WTC11 (cell line): ENCODE results near the gene DUSP5. TPM values are rescaled to one million over a fixed set of nuclear protein-coding genes. Genes with fewer than 3 reads are reported as not detected.

Source experiments
- ATAC-seq: fragments of 200-7000 bp; cut with Tn5 transposase; 2 replicates; pipeline ENCODE4 v1.10.0; 2021; ENCODE audit warnings: mild to moderate bottlenecking, moderate library complexity
- CTCF ChIA-PET: fragments of 300-600 bp; sonication (Branson Sonifier 250); formaldehyde crosslinking; loops from one replicate; lab custom pipeline; 2021; ENCODE audit warnings: antibody characterized with exemption; lab: Charles Lee
- POLR2A ChIA-PET: fragments of 350-600 bp; sonication (Branson Sonifier 250); formaldehyde crosslinking; loops from one replicate; lab custom pipeline; 2021; ENCODE audit warnings: antibody characterized with exemption; lab: Charles Lee
- DNase-seq: peaks from one replicate; pipeline ENCODE4 v3.0.0; 2021; ENCODE audit warnings: low spot score
- H3K27ac Mint-ChIP-seq: 2 replicates; pipeline ENCODE4 v1.8.0; 2021; ENCODE audit warnings: mixed read lengths
- H3K27me3 Mint-ChIP-seq: 2 replicates; pipeline ENCODE4 v1.8.0; 2021; ENCODE audit warnings: low read depth, mild to moderate bottlenecking, moderate library complexity, mixed read lengths
- H3K36me3 Mint-ChIP-seq: 2 replicates; pipeline ENCODE4 v1.8.0; 2021; ENCODE audit warnings: mixed read lengths
- H3K4me1 Mint-ChIP-seq: 2 replicates; pipeline ENCODE4 v1.8.0; 2022; ENCODE audit warnings: mixed read lengths
- H3K4me3 Mint-ChIP-seq: 2 replicates; pipeline ENCODE4 v1.8.0; 2021; ENCODE audit warnings: mild to moderate bottlenecking, moderate library complexity, mixed read lengths
- H3K9me3 Mint-ChIP-seq: 2 replicates; pipeline ENCODE4 v1.8.0; 2021; ENCODE audit warnings: mixed read lengths
- CREB1 ChIP-seq: sonication (generic); formaldehyde crosslinking; IDR thresholded peaks from 2 replicates; pipeline ENCODE4 v1.8.0; 2023; ENCODE audit warnings: mild to moderate bottlenecking, missing genetic modification reagents
- CREM ChIP-seq: sonication (generic); formaldehyde crosslinking; IDR thresholded peaks from 2 replicates; pipeline ENCODE4 v1.8.1; 2022; ENCODE audit warnings: mild to moderate bottlenecking, missing genetic modification reagents, moderate library complexity
- GRHL2 ChIP-seq: fragments of 250-450 bp; sonication (Bioruptor Pico); IDR thresholded peaks from 2 replicates; pipeline ENCODE4 v1.8.0; 2022; ENCODE audit warnings: mild to moderate bottlenecking, moderate library complexity; ENCODE audit not compliant: insufficient replicate concordance, severe bottlenecking
- NR2C2 ChIP-seq: sonication (generic); formaldehyde crosslinking; IDR thresholded peaks from 2 replicates; pipeline ENCODE4 v1.8.0; 2022; ENCODE audit warnings: mild to moderate bottlenecking, missing genetic modification reagents
- SMAD4 ChIP-seq: sonication (generic); formaldehyde crosslinking; IDR thresholded peaks from 2 replicates; pipeline ENCODE4 v1.8.0; 2022; ENCODE audit warnings: mild to moderate bottlenecking, missing genetic modification reagents
- TEAD1 ChIP-seq: sonication (generic); formaldehyde crosslinking; IDR thresholded peaks from 2 replicates; pipeline ENCODE4 v1.8.0; 2022; ENCODE audit warnings: mild to moderate bottlenecking, missing genetic modification reagents
- ZBTB21 ChIP-seq: sonication (generic); formaldehyde crosslinking; IDR thresholded peaks from 2 replicates; pipeline ENCODE4 v1.8.1; 2023; ENCODE audit warnings: mild to moderate bottlenecking, missing genetic modification reagents, borderline replicate concordance
- ZNF138 ChIP-seq: sonication (generic); formaldehyde crosslinking; conservative IDR thresholded peaks from 2 replicates; pipeline ENCODE4 v1.8.1; 2022; ENCODE audit warnings: mild to moderate bottlenecking, moderate library complexity, missing genetic modification reagents
- ZNF232 ChIP-seq: sonication (generic); formaldehyde crosslinking; IDR thresholded peaks from 2 replicates; pipeline ENCODE4 v1.8.0; 2022; ENCODE audit warnings: mild to moderate bottlenecking, missing genetic modification reagents
- ZNF423 ChIP-seq: fragments of 250-450 bp; sonication (Bioruptor Pico); IDR thresholded peaks from 2 replicates; pipeline ENCODE4 v2.1.2; 2022; ENCODE audit warnings: mild to moderate bottlenecking, moderate library complexity
- ZNF671 ChIP-seq: fragments of 250-450 bp; sonication (Bioruptor Pico); IDR thresholded peaks from 2 replicates; pipeline ENCODE4 v1.8.0; 2021; ENCODE audit warnings: mild to moderate bottlenecking
- total RNA-seq: library from RNA; stranded (reverse); gene quantifications from 3 replicates; pipeline ENCODE4 v1.2.3, GENCODE V29; 2021
- TF ChIP-seq, protein P1 (sequence below): fragments of 250-450 bp; sonication (Bioruptor Pico); IDR thresholded peaks from 2 replicates; pipeline ENCODE4 v1.9.0; 2021; ENCODE audit warnings: mild to moderate bottlenecking
- TF ChIP-seq, protein P2 (sequence below): sonication (generic); formaldehyde crosslinking; IDR thresholded peaks from 2 replicates; pipeline ENCODE4 v1.8.1; 2023; ENCODE audit warnings: mild to moderate bottlenecking, missing genetic modification reagents, moderate library complexity
- TF ChIP-seq, protein P3 (sequence below): sonication (generic); formaldehyde crosslinking; IDR thresholded peaks from 2 replicates; pipeline ENCODE4 v1.8.0; 2022; ENCODE audit warnings: missing genetic modification reagents
- TF ChIP-seq, protein P4 (sequence below): sonication (generic); formaldehyde crosslinking; IDR thresholded peaks from 2 replicates; pipeline ENCODE4 v1.8.0; 2022; ENCODE audit warnings: mild to moderate bottlenecking, missing genetic modification reagents
- TF ChIP-seq, protein P5 (sequence below): sonication (generic); formaldehyde crosslinking; IDR thresholded peaks from 2 replicates; pipeline ENCODE4 v1.8.0; 2023; ENCODE audit warnings: missing genetic modification reagents
- TF ChIP-seq, protein P6 (sequence below): fragments of 200-600 bp; IDR thresholded peaks from 2 replicates; pipeline ENCODE4 v1.8.0; 2022; ENCODE audit warnings: antibody characterized with exemption
- TF ChIP-seq, protein P7 (sequence below): sonication (generic); formaldehyde crosslinking; IDR thresholded peaks from 2 replicates; pipeline ENCODE4 v1.8.0; 2022; ENCODE audit warnings: mild to moderate bottlenecking, missing genetic modification reagents
- TF ChIP-seq, protein P8 (sequence below): fragments of 250-450 bp; sonication (Bioruptor Pico); IDR thresholded peaks from 2 replicates; pipeline ENCODE4 v1.9.0; 2021; ENCODE audit warnings: mild to moderate bottlenecking, borderline replicate concordance

The DUSP5 gene
- total RNA-seq, 1 experiment from 2014 or later: 55.1 TPM

DNA sequence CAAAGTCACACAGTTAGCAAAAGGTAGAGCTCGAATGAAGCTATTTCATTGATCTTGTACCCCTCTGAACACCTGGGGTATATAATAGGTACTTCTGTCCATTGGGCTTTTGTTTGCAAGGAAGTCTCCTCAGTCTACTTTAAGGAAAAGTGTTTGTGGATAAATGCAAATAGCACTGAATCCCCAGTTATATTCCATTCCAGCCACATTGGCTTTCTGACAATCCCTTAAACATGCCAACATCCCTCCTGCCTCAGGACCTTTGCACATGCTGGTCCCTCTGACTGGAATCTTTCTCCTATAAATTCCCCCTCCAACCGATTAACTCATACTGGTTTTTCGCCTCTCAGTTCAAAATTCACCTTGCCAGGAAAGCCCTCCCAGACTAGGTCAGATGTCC is 17.1 kb downstream of the DUSP5 start (continued):
- TF ChIP-seq, protein P1, sequence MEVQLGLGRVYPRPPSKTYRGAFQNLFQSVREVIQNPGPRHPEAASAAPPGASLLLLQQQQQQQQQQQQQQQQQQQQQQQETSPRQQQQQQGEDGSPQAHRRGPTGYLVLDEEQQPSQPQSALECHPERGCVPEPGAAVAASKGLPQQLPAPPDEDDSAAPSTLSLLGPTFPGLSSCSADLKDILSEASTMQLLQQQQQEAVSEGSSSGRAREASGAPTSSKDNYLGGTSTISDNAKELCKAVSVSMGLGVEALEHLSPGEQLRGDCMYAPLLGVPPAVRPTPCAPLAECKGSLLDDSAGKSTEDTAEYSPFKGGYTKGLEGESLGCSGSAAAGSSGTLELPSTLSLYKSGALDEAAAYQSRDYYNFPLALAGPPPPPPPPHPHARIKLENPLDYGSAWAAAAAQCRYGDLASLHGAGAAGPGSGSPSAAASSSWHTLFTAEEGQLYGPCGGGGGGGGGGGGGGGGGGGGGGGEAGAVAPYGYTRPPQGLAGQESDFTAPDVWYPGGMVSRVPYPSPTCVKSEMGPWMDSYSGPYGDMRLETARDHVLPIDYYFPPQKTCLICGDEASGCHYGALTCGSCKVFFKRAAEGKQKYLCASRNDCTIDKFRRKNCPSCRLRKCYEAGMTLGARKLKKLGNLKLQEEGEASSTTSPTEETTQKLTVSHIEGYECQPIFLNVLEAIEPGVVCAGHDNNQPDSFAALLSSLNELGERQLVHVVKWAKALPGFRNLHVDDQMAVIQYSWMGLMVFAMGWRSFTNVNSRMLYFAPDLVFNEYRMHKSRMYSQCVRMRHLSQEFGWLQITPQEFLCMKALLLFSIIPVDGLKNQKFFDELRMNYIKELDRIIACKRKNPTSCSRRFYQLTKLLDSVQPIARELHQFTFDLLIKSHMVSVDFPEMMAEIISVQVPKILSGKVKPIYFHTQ (CRISPR knock-in tag): no peak
- TF ChIP-seq, protein P2, sequence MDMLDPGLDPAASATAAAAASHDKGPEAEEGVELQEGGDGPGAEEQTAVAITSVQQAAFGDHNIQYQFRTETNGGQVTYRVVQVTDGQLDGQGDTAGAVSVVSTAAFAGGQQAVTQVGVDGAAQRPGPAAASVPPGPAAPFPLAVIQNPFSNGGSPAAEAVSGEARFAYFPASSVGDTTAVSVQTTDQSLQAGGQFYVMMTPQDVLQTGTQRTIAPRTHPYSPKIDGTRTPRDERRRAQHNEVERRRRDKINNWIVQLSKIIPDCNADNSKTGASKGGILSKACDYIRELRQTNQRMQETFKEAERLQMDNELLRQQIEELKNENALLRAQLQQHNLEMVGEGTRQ: no peak
- no peak for TF ChIP-seq TEAD1 (CRISPR knock-in tag)
- TF ChIP-seq ZNF671 (CRISPR knock-in tag): no peak
- no peak for TF ChIP-seq NR2C2 (CRISPR knock-in tag)
- TF ChIP-seq, protein P3, sequence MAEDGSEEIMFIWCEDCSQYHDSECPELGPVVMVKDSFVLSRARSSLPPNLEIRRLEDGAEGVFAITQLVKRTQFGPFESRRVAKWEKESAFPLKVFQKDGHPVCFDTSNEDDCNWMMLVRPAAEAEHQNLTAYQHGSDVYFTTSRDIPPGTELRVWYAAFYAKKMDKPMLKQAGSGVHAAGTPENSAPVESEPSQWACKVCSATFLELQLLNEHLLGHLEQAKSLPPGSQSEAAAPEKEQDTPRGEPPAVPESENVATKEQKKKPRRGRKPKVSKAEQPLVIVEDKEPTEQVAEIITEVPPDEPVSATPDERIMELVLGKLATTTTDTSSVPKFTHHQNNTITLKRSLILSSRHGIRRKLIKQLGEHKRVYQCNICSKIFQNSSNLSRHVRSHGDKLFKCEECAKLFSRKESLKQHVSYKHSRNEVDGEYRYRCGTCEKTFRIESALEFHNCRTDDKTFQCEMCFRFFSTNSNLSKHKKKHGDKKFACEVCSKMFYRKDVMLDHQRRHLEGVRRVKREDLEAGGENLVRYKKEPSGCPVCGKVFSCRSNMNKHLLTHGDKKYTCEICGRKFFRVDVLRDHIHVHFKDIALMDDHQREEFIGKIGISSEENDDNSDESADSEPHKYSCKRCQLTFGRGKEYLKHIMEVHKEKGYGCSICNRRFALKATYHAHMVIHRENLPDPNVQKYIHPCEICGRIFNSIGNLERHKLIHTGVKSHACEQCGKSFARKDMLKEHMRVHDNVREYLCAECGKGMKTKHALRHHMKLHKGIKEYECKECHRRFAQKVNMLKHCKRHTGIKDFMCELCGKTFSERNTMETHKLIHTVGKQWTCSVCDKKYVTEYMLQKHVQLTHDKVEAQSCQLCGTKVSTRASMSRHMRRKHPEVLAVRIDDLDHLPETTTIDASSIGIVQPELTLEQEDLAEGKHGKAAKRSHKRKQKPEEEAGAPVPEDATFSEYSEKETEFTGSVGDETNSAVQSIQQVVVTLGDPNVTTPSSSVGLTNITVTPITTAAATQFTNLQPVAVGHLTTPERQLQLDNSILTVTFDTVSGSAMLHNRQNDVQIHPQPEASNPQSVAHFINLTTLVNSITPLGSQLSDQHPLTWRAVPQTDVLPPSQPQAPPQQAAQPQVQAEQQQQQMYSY (CRISPR knock-in tag): no peak
- no peak for TF ChIP-seq GRHL2 (CRISPR knock-in tag)
- TF ChIP-seq, protein P4, sequence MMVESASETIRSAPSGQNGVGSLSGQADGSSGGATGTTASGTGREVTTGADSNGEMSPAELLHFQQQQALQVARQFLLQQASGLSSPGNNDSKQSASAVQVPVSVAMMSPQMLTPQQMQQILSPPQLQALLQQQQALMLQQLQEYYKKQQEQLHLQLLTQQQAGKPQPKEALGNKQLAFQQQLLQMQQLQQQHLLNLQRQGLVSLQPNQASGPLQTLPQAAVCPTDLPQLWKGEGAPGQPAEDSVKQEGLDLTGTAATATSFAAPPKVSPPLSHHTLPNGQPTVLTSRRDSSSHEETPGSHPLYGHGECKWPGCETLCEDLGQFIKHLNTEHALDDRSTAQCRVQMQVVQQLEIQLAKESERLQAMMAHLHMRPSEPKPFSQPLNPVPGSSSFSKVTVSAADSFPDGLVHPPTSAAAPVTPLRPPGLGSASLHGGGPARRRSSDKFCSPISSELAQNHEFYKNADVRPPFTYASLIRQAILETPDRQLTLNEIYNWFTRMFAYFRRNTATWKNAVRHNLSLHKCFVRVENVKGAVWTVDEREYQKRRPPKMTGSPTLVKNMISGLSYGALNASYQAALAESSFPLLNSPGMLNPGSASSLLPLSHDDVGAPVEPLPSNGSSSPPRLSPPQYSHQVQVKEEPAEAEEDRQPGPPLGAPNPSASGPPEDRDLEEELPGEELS (CRISPR knock-in tag): no peak
- no peak for TF ChIP-seq CREM (CRISPR knock-in tag)
- TF ChIP-seq, protein P5, sequence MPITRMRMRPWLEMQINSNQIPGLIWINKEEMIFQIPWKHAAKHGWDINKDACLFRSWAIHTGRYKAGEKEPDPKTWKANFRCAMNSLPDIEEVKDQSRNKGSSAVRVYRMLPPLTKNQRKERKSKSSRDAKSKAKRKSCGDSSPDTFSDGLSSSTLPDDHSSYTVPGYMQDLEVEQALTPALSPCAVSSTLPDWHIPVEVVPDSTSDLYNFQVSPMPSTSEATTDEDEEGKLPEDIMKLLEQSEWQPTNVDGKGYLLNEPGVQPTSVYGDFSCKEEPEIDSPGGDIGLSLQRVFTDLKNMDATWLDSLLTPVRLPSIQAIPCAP (CRISPR knock-in tag): no peak
- TF ChIP-seq SMAD4: no peak
- TF ChIP-seq, protein P6, sequence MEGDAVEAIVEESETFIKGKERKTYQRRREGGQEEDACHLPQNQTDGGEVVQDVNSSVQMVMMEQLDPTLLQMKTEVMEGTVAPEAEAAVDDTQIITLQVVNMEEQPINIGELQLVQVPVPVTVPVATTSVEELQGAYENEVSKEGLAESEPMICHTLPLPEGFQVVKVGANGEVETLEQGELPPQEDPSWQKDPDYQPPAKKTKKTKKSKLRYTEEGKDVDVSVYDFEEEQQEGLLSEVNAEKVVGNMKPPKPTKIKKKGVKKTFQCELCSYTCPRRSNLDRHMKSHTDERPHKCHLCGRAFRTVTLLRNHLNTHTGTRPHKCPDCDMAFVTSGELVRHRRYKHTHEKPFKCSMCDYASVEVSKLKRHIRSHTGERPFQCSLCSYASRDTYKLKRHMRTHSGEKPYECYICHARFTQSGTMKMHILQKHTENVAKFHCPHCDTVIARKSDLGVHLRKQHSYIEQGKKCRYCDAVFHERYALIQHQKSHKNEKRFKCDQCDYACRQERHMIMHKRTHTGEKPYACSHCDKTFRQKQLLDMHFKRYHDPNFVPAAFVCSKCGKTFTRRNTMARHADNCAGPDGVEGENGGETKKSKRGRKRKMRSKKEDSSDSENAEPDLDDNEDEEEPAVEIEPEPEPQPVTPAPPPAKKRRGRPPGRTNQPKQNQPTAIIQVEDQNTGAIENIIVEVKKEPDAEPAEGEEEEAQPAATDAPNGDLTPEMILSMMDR: no peak
- no peak for TF ChIP-seq ZNF232 (CRISPR knock-in tag)
- no peak for TF ChIP-seq ZBTB21
- TF ChIP-seq, all 79 proteins: peak for 0

DNA sequence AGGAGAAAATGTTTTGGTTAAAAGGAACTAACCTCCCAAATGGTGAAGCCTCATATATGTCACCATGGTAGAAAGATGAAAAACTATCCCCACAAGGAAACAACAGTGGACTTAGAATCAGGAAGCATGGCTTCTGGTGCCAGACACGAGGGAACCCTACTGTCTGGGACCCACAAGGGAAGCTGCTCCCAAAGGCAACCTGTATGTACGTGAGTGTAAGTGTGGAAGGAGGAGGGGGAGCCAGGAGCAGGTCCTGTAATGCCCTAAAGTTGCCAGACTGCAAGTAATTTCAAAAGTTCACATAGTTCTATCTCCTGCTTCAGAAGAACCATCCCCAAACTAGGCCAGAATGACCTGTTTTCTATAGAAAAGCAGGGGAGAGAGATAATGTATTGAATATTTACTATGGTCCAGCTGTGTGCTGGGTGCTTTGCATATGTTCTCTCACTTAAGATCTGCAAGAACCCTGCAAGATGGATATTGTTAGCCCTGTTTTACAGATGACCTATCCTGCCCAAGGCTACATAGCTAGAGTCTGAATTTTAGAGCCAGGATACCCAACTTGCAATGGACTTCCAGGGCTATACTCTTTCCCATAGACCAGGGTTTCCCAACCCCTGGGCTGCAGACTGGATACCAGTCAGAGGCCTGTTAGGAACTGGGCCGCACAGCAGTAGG is 19.2 kb downstream of the DUSP5 start:
- DNase-seq (no peak), ATAC-seq (no peak)
- POLR2A ChIA-PET: no interaction called here
- Mint-ChIP-seq H3K27me3 (no peaks in the 10 kb centered on the region), H3K9me3 (no peaks in the 10 kb centered on the region), H3K4me3 (no peak overlapping the region), H3K27ac (no peak overlapping the region), H3K36me3 (peaks cover 21% of the 10 kb centered on the region), H3K4me1 (0 out of 2 replicates have a peak, but pooled peaks cover 2% of the 10 kb centered on the region)
- CTCF ChIA-PET: no interaction called here
- TF ChIP-seq ZNF423 (no peak), ZNF138 (no peak), CREB1 (CRISPR knock-in tag) (no peak)
- TF ChIP-seq, protein P7, sequence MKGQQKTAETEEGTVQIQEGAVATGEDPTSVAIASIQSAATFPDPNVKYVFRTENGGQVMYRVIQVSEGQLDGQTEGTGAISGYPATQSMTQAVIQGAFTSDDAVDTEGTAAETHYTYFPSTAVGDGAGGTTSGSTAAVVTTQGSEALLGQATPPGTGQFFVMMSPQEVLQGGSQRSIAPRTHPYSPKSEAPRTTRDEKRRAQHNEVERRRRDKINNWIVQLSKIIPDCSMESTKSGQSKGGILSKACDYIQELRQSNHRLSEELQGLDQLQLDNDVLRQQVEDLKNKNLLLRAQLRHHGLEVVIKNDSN (CRISPR knock-in tag): no peak
- TF ChIP-seq, protein P8, sequence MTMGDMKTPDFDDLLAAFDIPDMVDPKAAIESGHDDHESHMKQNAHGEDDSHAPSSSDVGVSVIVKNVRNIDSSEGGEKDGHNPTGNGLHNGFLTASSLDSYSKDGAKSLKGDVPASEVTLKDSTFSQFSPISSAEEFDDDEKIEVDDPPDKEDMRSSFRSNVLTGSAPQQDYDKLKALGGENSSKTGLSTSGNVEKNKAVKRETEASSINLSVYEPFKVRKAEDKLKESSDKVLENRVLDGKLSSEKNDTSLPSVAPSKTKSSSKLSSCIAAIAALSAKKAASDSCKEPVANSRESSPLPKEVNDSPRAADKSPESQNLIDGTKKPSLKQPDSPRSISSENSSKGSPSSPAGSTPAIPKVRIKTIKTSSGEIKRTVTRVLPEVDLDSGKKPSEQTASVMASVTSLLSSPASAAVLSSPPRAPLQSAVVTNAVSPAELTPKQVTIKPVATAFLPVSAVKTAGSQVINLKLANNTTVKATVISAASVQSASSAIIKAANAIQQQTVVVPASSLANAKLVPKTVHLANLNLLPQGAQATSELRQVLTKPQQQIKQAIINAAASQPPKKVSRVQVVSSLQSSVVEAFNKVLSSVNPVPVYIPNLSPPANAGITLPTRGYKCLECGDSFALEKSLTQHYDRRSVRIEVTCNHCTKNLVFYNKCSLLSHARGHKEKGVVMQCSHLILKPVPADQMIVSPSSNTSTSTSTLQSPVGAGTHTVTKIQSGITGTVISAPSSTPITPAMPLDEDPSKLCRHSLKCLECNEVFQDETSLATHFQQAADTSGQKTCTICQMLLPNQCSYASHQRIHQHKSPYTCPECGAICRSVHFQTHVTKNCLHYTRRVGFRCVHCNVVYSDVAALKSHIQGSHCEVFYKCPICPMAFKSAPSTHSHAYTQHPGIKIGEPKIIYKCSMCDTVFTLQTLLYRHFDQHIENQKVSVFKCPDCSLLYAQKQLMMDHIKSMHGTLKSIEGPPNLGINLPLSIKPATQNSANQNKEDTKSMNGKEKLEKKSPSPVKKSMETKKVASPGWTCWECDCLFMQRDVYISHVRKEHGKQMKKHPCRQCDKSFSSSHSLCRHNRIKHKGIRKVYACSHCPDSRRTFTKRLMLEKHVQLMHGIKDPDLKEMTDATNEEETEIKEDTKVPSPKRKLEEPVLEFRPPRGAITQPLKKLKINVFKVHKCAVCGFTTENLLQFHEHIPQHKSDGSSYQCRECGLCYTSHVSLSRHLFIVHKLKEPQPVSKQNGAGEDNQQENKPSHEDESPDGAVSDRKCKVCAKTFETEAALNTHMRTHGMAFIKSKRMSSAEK: no peak
